Tibial nerve (tissue), 4 donors: ENCODE measurements around the gene SYT7.

Experiments used
- CTCF ChIP-seq, 5 experiments: fragments of 200-600 bp in 3 of 5; fragments of 450-650 bp in 2 of 5; sonication (generic) in 3 of 5; IDR thresholded peaks; one replicate each; pipeline ENCODE4 v1.5.1; 2016 to 2019; ENCODE audit warnings: antibody characterized with exemption in 5 of 5, mild to moderate bottlenecking in 3 of 5, moderate library complexity in 2 of 5
- EP300 ChIP-seq, 2 donors: sonication (generic); formaldehyde crosslinking; IDR thresholded peaks; one replicate each; pipeline ENCODE4 v1.6.1; 2017; ENCODE audit warnings: antibody characterized with exemption in 2 of 2, mild to moderate bottlenecking in 1 of 2

GRCh38 chr11:61497876-61498275 lies 83.0 kb downstream of the SYT7 start:
- no peak for TF ChIP-seq CTCF (IDR thresholded peaks at IDR 0.05)
- no peak for TF ChIP-seq EP300 (IDR thresholded peaks at IDR 0.05)
